Thyroid gland (tissue), 4 donors: ENCODE measurements around the gene WNT5A.

ENCODE experiments used
- POLR2A ChIP-seq, 2 donors: fragments of 450-650 bp; IDR thresholded peaks; one replicate each; pipeline ENCODE4 v1.6.1; 2017; ENCODE audit warnings: antibody characterized with exemption in 2 of 2, mild to moderate bottlenecking in 2 of 2, moderate library complexity in 1 of 2
- TF ChIP-seq, protein P1 (sequence below), 6 experiments: fragments of 200-600 bp in 3 of 6; fragments of 450-650 bp in 3 of 6; sonication (generic) in 3 of 6; IDR thresholded peaks; one replicate each; pipeline ENCODE4 v1.5.1; 2016 to 2019; ENCODE audit warnings: antibody characterized with exemption in 6 of 6, mild to moderate bottlenecking in 2 of 6, inconsistent platforms in 1 of 6, moderate library complexity in 1 of 6

DNA sequence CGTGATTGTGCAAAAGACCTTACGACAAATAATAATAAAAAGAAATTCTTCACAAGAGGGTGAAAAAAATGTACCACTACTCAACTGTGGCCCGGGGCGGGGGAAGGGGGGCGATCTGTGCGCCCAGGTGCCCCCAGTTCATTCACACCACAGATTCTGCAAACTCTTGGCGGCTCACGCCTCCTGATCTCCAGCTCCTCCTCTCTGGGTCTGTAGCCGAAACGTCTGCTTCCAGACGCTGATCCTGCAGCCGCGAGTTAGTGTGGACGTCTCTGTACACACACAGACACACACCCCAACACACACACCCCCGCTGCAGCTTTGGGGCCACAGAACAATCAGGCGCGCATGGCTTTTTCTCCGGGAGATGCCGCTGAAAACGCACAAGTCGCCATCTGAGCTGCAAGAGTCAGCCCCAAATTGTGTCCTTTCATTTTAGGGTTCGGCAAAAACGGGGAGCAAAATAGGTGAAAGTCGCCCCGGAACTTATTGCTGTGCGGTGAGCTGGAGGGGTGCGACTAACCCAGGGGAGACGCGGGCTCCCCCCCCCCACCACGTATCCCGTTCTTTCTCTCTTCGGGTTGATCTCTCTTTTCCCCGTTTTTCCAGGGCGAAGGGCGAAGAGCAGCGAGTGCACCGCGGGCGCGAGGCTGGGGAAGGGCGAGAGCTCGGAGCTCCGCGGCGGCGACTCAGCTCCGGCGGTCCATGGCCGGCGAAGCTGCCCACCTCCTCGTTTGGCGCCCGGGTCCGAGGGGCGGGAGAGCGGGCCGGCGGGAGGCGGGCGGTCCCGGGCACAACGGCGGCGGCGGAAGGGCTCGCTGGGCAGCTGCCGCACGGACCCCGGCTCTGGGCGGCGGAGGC is 505 bp upstream of the WNT5A start:
- TF ChIP-seq, protein P1, sequence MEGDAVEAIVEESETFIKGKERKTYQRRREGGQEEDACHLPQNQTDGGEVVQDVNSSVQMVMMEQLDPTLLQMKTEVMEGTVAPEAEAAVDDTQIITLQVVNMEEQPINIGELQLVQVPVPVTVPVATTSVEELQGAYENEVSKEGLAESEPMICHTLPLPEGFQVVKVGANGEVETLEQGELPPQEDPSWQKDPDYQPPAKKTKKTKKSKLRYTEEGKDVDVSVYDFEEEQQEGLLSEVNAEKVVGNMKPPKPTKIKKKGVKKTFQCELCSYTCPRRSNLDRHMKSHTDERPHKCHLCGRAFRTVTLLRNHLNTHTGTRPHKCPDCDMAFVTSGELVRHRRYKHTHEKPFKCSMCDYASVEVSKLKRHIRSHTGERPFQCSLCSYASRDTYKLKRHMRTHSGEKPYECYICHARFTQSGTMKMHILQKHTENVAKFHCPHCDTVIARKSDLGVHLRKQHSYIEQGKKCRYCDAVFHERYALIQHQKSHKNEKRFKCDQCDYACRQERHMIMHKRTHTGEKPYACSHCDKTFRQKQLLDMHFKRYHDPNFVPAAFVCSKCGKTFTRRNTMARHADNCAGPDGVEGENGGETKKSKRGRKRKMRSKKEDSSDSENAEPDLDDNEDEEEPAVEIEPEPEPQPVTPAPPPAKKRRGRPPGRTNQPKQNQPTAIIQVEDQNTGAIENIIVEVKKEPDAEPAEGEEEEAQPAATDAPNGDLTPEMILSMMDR (IDR thresholded peaks at IDR 0.05): no peak
- no peak for TF ChIP-seq POLR2A (IDR thresholded peaks at IDR 0.05)
